H1 (cell line): ENCODE data around the gene NEDD9. TPM values are rescaled to one million over a fixed set of nuclear protein-coding genes. Genes with fewer than 3 reads are reported as not detected.

Experiments
- CTCF ChIA-PET: fragments of 300-600 bp; sonication (Branson Sonifier 250); formaldehyde crosslinking; loops from one replicate; lab custom pipeline; 2021; ENCODE audit not compliant: partially characterized antibody; lab: Charles Lee
- POLR2A ChIA-PET: fragments of 300-600 bp; sonication (Branson Sonifier 250); formaldehyde crosslinking; loops from one replicate; lab custom pipeline; 2021; ENCODE audit warnings: inconsistent platforms; ENCODE audit not compliant: partially characterized antibody; lab: Charles Lee
- DNase-seq, 2 experiments: peaks; one replicate each; pipeline versions ENCODE4 v3.0.0 to v3.0.0-alpha.2; 2010 to 2022; ENCODE audit warnings: low spot score in 2 of 2, low read depth in 1 of 2, mixed read lengths in 1 of 2
- FAIRE-seq: peaks from 2 replicates; lab custom pipeline; 2011; peaks lifted over from hg19 to GRCh38; lab: Jason Lieb, UNC
- H2AFZ ChIP-seq: 2 replicates; pipeline ENCODE4 v1.8.1; 2012; ENCODE audit warnings: low read length, inconsistent platforms
- H2AK5ac ChIP-seq: 2 replicates; pipeline ENCODE4 v1.6.1; 2013; ENCODE audit warnings: low read depth, low read length
- H2BK120ac ChIP-seq: replicated peaks from 2 replicates; pipeline ENCODE3; 2013; ENCODE audit warnings: low read depth, low read length, inconsistent platforms
- H2BK12ac ChIP-seq: 2 replicates; pipeline ENCODE4 v1.6.1; 2013; ENCODE audit warnings: low read depth, low read length
- H2BK15ac ChIP-seq: 2 replicates; pipeline ENCODE4 v1.6.1; 2013; ENCODE audit warnings: low read length
- H2BK20ac ChIP-seq: 2 replicates; pipeline ENCODE4 v1.6.1; 2013; ENCODE audit warnings: low read length
- H2BK5ac ChIP-seq: 2 replicates; pipeline ENCODE4 v1.6.1; 2013; ENCODE audit warnings: low read depth, low read length
- H3K14ac ChIP-seq: 2 replicates; pipeline ENCODE4 v1.6.1; 2013; ENCODE audit warnings: inconsistent platforms; ENCODE audit not compliant: insufficient read length
- H3K18ac ChIP-seq: 2 replicates; pipeline ENCODE4 v1.6.1; 2013; ENCODE audit warnings: low read length; ENCODE audit errors: extremely low read depth
- H3K23ac ChIP-seq: 2 replicates; pipeline ENCODE4 v1.6.1; 2013; ENCODE audit warnings: inconsistent platforms; ENCODE audit not compliant: insufficient read length
- H3K23me2 ChIP-seq: 2 replicates; pipeline ENCODE4 v1.6.1; 2013; ENCODE audit warnings: low read depth, low read length
- H3K27ac ChIP-seq: 2 replicates; pipeline ENCODE4 v1.6.1; 2011; ENCODE audit warnings: low read depth, low read length, inconsistent platforms
- H3K27me3 ChIP-seq, 4 experiments: replicated peaks in 1 of 4; 1 replicate in 1 of 4; 2 replicates in 3 of 4; pipeline versions ENCODE4 v1.6.1 to v1.8.1; 2011 to 2013; ENCODE audit warnings: low read length in 3 of 4, mild to moderate bottlenecking in 3 of 4, inconsistent platforms in 2 of 4, mixed read lengths in 2 of 4, moderate library complexity in 1 of 4; ENCODE audit not compliant: control insufficient read depth in 3 of 4, insufficient read depth in 3 of 4; ENCODE audit errors: extremely low read depth in 1 of 4
- H3K36me3 ChIP-seq, 4 experiments: 2 replicates each; pipeline versions ENCODE4 v1.6.1 to v1.8.1; 2011 to 2013; ENCODE audit warnings: mild to moderate bottlenecking in 4 of 4, low read length in 3 of 4, moderate library complexity in 2 of 4, control low read depth in 1 of 4, inconsistent platforms in 1 of 4; ENCODE audit not compliant: insufficient read depth in 4 of 4, control insufficient read depth in 2 of 4
- H3K4ac ChIP-seq: replicated peaks from 2 replicates; pipeline ENCODE3; 2013; ENCODE audit warnings: low read length, low read depth, mixed read lengths, inconsistent platforms; ENCODE audit not compliant: insufficient read length
- H3K4me1 ChIP-seq, 4 experiments: replicated peaks in 1 of 4; 1 replicate in 1 of 4; 2 replicates in 3 of 4; pipeline versions ENCODE4 v1.6.1 to v1.8.1; 2011 to 2013; ENCODE audit warnings: low read length in 3 of 4, inconsistent platforms in 2 of 4, mixed read lengths in 1 of 4; ENCODE audit not compliant: insufficient read depth in 4 of 4, control insufficient read depth in 3 of 4
- H3K4me2 ChIP-seq, 2 experiments: 2 replicates each; pipeline versions ENCODE4 v1.6.1 to v1.8.1; 2011 to 2013; ENCODE audit warnings: low read depth in 2 of 2, low read length in 2 of 2, control low read depth in 1 of 2, inconsistent platforms in 1 of 2, mild to moderate bottlenecking in 1 of 2; ENCODE audit not compliant: insufficient read depth in 1 of 2
- H3K4me3 ChIP-seq, 4 experiments: fragments of 200-600, 300-600 bp in 1 of 4; sonication (generic), shearing (Covaris generic), sonication (Bioruptor Twin) in 1 of 4; 2 replicates each; pipeline versions ENCODE4 v1.5.1 to v1.8.1; 2011 to 2016; ENCODE audit warnings: low read length in 4 of 4, low read depth in 3 of 4, control low read depth in 2 of 4, inconsistent platforms in 2 of 4, mild to moderate bottlenecking in 2 of 4, mixed read lengths in 1 of 4, moderate library complexity in 1 of 4; ENCODE audit not compliant: insufficient read depth in 2 of 4; ENCODE audit errors: extremely low read depth in 1 of 4
- H3K56ac ChIP-seq: replicated peaks from 2 replicates; pipeline ENCODE3; 2013; ENCODE audit warnings: low read depth, mild to moderate bottlenecking, mixed read lengths, low read length, inconsistent platforms; ENCODE audit not compliant: insufficient read length
- H3K79me1 ChIP-seq: 2 replicates; pipeline ENCODE4 v1.6.1; 2013; ENCODE audit warnings: low read depth, low read length, control low read depth
- H3K79me2 ChIP-seq, 2 experiments: 2 replicates each; pipeline versions ENCODE4 v1.6.1 to v1.8.1; 2012 to 2013; ENCODE audit warnings: low read length in 2 of 2, mild to moderate bottlenecking in 2 of 2, inconsistent platforms in 1 of 2; ENCODE audit not compliant: insufficient read depth in 2 of 2, control insufficient read depth in 1 of 2
- H3K9ac ChIP-seq, 4 experiments: replicated peaks in 1 of 4; 1 replicate in 1 of 4; 2 replicates in 3 of 4; pipeline versions ENCODE4 v1.6.1 to v1.8.1; 2011 to 2013; ENCODE audit warnings: low read depth in 3 of 4, low read length in 3 of 4, control low read depth in 2 of 4, mild to moderate bottlenecking in 2 of 4, moderate library complexity in 2 of 4, inconsistent platforms in 1 of 4; ENCODE audit errors: extremely low read depth in 1 of 4
- H3K9me3 ChIP-seq, 2 experiments: 2 replicates each; pipeline versions ENCODE4 v1.6.1 to v1.8.1; 2012 to 2013; ENCODE audit warnings: mild to moderate bottlenecking in 2 of 2, moderate library complexity in 2 of 2, control low read depth in 1 of 2, inconsistent platforms in 1 of 2, low read depth in 1 of 2, low read length in 1 of 2, mixed read lengths in 1 of 2; ENCODE audit not compliant: insufficient read depth in 2 of 2
- H4K20me1 ChIP-seq, 2 experiments: replicated peaks in 1 of 2; 2 replicates each; pipeline versions ENCODE3 to v1.8.1; 2011 to 2013; ENCODE audit warnings: inconsistent platforms in 2 of 2, low read length in 2 of 2, mild to moderate bottlenecking in 1 of 2; ENCODE audit not compliant: insufficient read depth in 2 of 2, control insufficient read depth in 1 of 2
- H4K5ac ChIP-seq: 2 replicates; pipeline ENCODE4 v1.6.1; 2013; ENCODE audit warnings: low read length, low read depth, mixed read lengths, inconsistent platforms; ENCODE audit not compliant: insufficient read length
- H4K8ac ChIP-seq: 2 replicates; pipeline ENCODE4 v1.8.0; 2013; ENCODE audit warnings: mild to moderate bottlenecking, moderate library complexity, low read length, inconsistent platforms; ENCODE audit not compliant: insufficient read depth; ENCODE audit errors: extremely low read depth
- H4K91ac ChIP-seq: replicated peaks from 2 replicates; pipeline ENCODE3; 2013; ENCODE audit warnings: low read length, mixed read lengths, inconsistent platforms; ENCODE audit not compliant: insufficient read length
- JUN ChIP-seq: IDR thresholded peaks from 2 replicates; pipeline ENCODE4 v1.6.1; 2011; ENCODE audit warnings: low read depth, mild to moderate bottlenecking, improper control_type of control experiment, low read length
- POLR2AphosphoS5 ChIP-seq: IDR thresholded peaks from 2 replicates; pipeline ENCODE4 v1.6.1; 2011; ENCODE audit warnings: low read depth, low read length
- SP2 ChIP-seq: IDR thresholded peaks from 2 replicates; pipeline ENCODE4 v1.6.1; 2012; ENCODE audit warnings: mild to moderate bottlenecking, low read length, inconsistent platforms
- TAF1 ChIP-seq: IDR thresholded peaks from 2 replicates; pipeline ENCODE4 v1.6.1; 2011; ENCODE audit warnings: mild to moderate bottlenecking, low read depth, low read length
- WGBS, 2 experiments: shearing (Covaris generic) in 1 of 2; methylation state at CpG; one replicate each; pipeline versions ENCODE4 v1.1.6 to v1.1.7; 2013 to 2015; ENCODE audit warnings: low lambda C conversion rate in 2 of 2, mixed read lengths in 2 of 2, inconsistent platforms in 1 of 2, low coverage in 1 of 2, missing lambda C conversion rate in 1 of 2; ENCODE audit not compliant: insufficient replicate concordance in 2 of 2, insufficient coverage in 1 of 2, insufficient read length in 1 of 2; ENCODE audit errors: extremely low coverage in 1 of 2, missing lambda C conversion rate in 1 of 2; 5-methylcytosine and 5-hydroxymethylcytosine counted together
- polyA plus RNA-seq, 7 experiments: library from polyadenylated mRNA; depleted of rRNA in 3 of 7; stranded (reverse) in 5 of 7; unstranded in 2 of 7; fragments of >200 nt in 5 of 7; fragments of 200-250 nt in 2 of 7; gene quantifications; 1 replicate in 5 of 7; 2 replicates in 1 of 7; 4 replicates in 1 of 7; pipeline versions ENCODE4 v1.2.1 to v1.2.3, GENCODE V29; 2011 to 2013; ENCODE audit warnings: missing spikeins in 2 of 7, mixed read lengths in 2 of 7
- total RNA-seq: library from RNA; stranded (reverse); fragmentation: NEBNext Ultra II Directional; extraction: Animal tissue kit (Norgen Biotek cat#: 25700); gene quantifications from 2 replicates; pipeline ENCODE4 v1.2.1, GENCODE V29; 2021

The NEDD9 gene
- total and polyA plus RNA-seq, 2 of the 8 experiments (the other 6 are each of a cell fraction or from before 2014, with no cell fraction given), result 3.6 to 12.0 TPM

DNA sequence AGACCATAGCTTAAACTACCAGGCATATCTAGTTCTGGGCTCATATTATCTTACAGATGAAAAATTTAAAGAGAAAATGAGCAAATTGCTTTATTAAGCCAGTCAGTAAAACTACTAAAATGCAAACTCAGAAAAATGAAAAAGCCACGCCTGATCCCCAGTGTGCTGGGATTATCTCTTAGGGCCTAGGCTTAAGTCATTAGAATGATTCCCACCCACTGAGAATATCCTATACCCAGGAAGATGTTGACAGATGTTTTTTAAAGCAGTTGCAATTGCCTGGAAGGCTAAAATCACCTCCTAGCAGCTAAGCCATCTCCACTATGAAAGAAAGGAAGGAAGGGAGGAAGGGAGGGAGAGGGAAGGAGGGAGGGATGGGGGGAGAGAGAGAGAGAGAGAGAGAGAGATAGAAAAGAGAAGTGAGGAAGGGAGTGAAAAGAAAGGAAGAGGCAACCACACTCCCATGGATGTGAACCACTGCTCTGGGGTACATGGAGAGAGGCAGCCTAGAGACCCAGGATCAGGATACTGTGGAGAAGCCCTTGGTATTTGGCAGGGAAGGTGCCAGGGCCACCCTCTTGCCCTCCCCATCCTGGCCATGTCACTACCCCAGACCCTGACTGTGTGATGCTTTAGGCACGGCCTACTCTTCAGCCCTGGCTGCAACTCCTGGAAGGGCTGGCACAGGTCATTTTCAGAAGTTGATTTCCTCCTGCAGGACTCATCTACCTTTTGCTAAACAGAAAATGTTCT lies 21.9 kb downstream of the NEDD9 start:
- H3K14ac ChIP-seq, result no peak overlapping the region
- no peaks in the 10 kb centered on the region for H3K9me3 ChIP-seq
- 71% methylated on average over 2 of the region's 2 CpGs; no CpG with 5 or more reads in 1 of the 2 experiments for WGBS, 2 experiments
- H4K5ac ChIP-seq, result no peak overlapping the region
- H3K27me3 ChIP-seq, result no peaks in the 10 kb centered on the region; a peak in 1 of 7 replicates
- H3K4me1 ChIP-seq, result peaks cover 0 to 18% (median 7%) of the 10 kb centered on the region in 4 experiments
- H2AK5ac ChIP-seq, result no peak overlapping the region
- H2BK120ac ChIP-seq, result no peak overlapping the region
- CTCF ChIA-PET, result interaction anchor here (1.1 to 2.8 kb wide), 2 partner anchors 31 to 285 kb away, joined by 3 to 9 read pairs; no protein-coding TSS in a partner anchor
- no peak overlapping the region for H3K27ac ChIP-seq
- peak overlapping the region; percentile 12 for H4K91ac ChIP-seq
- no peak overlapping the region for H4K8ac ChIP-seq
- no peak for DNase-seq
- H2BK5ac ChIP-seq, result no peak overlapping the region
- FAIRE-seq, result no peak
- H3K36me3 ChIP-seq, result 0 out of 8 replicates have a peak, but pooled peaks cover 0 to 3% (median 0%) of the 10 kb centered on the region in 4 experiments
- H3K4me3 ChIP-seq, result no peak overlapping the region
- POLR2A ChIA-PET, result interaction anchor here (1.0 to 1.2 kb wide), 2 partner anchors 9 to 14 kb away, joined by 3 to 4 read pairs; no protein-coding TSS in a partner anchor
- H2BK20ac ChIP-seq, result no peak overlapping the region
- H2AFZ ChIP-seq, result no peak overlapping the region
- H2BK15ac ChIP-seq, result no peak overlapping the region
- no peak overlapping the region for H3K18ac ChIP-seq
- H3K9ac ChIP-seq, result no peak overlapping the region; a peak in 1 of 7 replicates
- peak overlapping the region; percentile 71; the same call in 1 of the 2 replicates for H2BK12ac ChIP-seq
- H3K23me2 ChIP-seq, result no peaks in the 10 kb centered on the region
- H3K56ac ChIP-seq, result no peak overlapping the region
- H3K4ac ChIP-seq, result no peak overlapping the region
- H3K79me2 ChIP-seq, result no peaks in the 10 kb centered on the region
- no peak overlapping the region for H3K23ac ChIP-seq
- no peak overlapping the region; a peak in 1 of 4 replicates for H3K4me2 ChIP-seq
- H4K20me1 ChIP-seq, result no peaks in the 10 kb centered on the region
- H3K79me1 ChIP-seq, result no peaks in the 10 kb centered on the region
- no peak for TF ChIP-seq POLR2AphosphoS5
- TF ChIP-seq SP2, result no peak
- no peak for TF ChIP-seq JUN
- TF ChIP-seq TAF1, result no peak
